T-helper 2 cell treated with Interferon-gamma antibody and Interleukin-4, amounts not matched to agents 100 ng/mL and 5 ng/mL, for 36 hours (primary cell): ENCODE data around the gene TP73. TPM values are rescaled to one million over a fixed set of nuclear protein-coding genes. Genes with fewer than 3 reads are reported as not detected.

ENCODE experiments used
- intact Hi-C: fragments of 100-400 bp; cut with micrococcal nuclease; formaldehyde crosslinking; loops from one replicate; pipeline ENCODE4 v1.15.1; 2023
- total RNA-seq: library from RNA; stranded (reverse); gene quantifications from 2 replicates; pipeline ENCODE4 v1.2.3, GENCODE V29; 2022

Gene TP73
- total RNA-seq, 1 donor from 2014 or later = 2.6 TPM

- intact Hi-C loops = loop anchor here (1.0 to 10.0 kb wide), 2 partner anchors 100 to 233 kb away; partner anchors contain the start of gene TPRG1L
Observed at GRCh38 chr1:3724416-3725030, 72.2 kb downstream of the TP73 start.

GRCh38 chr1:3725366-3725765 is 73.0 kb downstream of the TP73 start:
- intact Hi-C loops = loop anchor here (10.0 kb wide), 1 partner anchor 101 kb away; the partner anchor contains the start of gene TPRG1L

GRCh38 chr1:3727042-3727824 is 74.9 kb downstream of the TP73 start:
- intact Hi-C loops = loop anchor here (10.0 kb wide), 1 partner anchor 102 kb away; the partner anchor contains the start of gene TPRG1L

GRCh38 chr1:3727825-3728776 is 75.8 kb downstream of the TP73 start:
- intact Hi-C loops = loop anchor here (10.0 kb wide), 1 partner anchor 103 kb away; the partner anchor contains the start of gene TPRG1L

GRCh38 chr1:3729594-3730542 is 77.6 kb downstream of the TP73 start:
- intact Hi-C loops = loop anchor here (10.0 kb wide), 1 partner anchor 105 kb away; the partner anchor contains the start of gene TPRG1L

GRCh38 chr1:3730543-3731247 is 78.4 kb downstream of the TP73 start:
- intact Hi-C loops = no loop called here

GRCh38 chr1:3731583-3732433 is 79.5 kb downstream of the TP73 start:
- intact Hi-C loops = no loop called here

GRCh38 chr1:3732434-3733093 is 80.2 kb downstream of the TP73 start:
- intact Hi-C loops = no loop called here

GRCh38 chr1:3733094-3733882 is 81.0 kb downstream of the TP73 start:
- intact Hi-C loops = no loop called here

- intact Hi-C loops = no loop called here
Observed at GRCh38 chr1:3733883-3734589, 81.7 kb downstream of the TP73 start.

- intact Hi-C loops = no loop called here
Observed at GRCh38 chr1:3734602-3735001, 82.3 kb downstream of the TP73 start.

GRCh38 chr1:3735027-3735681 is 82.8 kb downstream of the TP73 start:
- intact Hi-C loops = no loop called here

- intact Hi-C loops = no loop called here
Observed at GRCh38 chr1:3735688-3736087, 83.4 kb downstream of the TP73 start.

GRCh38 chr1:3736131-3736561 is 83.8 kb downstream of the TP73 start:
- intact Hi-C loops = no loop called here

- intact Hi-C loops = no loop called here
Observed at GRCh38 chr1:3736708-3737107, 84.4 kb downstream of the TP73 start.

GRCh38 chr1:3738943-3739342 is 86.6 kb downstream of the TP73 start:
- intact Hi-C loops = no loop called here
